ENCODE results near the gene MED13L. TPM values are rescaled to one million over a fixed set of nuclear protein-coding genes. Genes with fewer than 3 reads are reported as not detected.

Gene MED13L
- polyA plus RNA-seq, 4 donors = 9.8 to 74.0 (median 14.3) TPM

DNA sequence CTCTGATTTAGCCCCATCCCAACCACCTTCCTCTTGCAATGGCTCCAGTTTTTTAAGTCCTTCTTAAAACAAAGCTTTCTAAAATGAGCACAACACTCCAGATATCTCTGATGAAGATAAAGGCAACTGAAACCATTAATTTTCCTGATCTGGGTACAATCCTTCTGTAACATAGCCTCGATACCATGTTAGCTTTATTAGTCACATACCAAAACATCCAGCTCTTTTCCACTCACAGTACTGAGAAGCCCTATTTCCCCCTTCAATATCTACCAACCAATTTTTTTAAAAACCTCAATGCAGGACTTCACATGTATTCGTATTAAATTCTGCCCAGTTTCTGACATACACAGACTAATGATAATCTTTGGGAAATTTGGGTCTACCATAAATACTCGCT, 105.9 kb downstream of the MED13L start:
- no peak for FAIRE-seq
- Histone ChIP-seq H3K4me1 (ENCODE audit: control insufficient read depth in 3 of 3, insufficient read depth in 2 of 3, low read depth in 1 of 3, low read length in 2 of 3) (peaks cover 0 to 5% (median 0%) of the 10 kb centered on the region in 3 donors), H3K9me3 (ENCODE audit: control insufficient read depth in 2 of 2, insufficient read depth in 1 of 2, low read depth in 1 of 2, low read length in 1 of 2) (no peaks in the 10 kb centered on the region), H3K27me3 (ENCODE audit: control insufficient read depth in 3 of 3, insufficient read depth in 3 of 3, low read length in 3 of 3) (no peaks in the 10 kb centered on the region), H3K27ac (ENCODE audit: low read depth in 1 of 3, low read length in 2 of 3) (no peak overlapping the region), H3K36me3 (ENCODE audit: control insufficient read depth in 3 of 3, insufficient read depth in 2 of 3, low read depth in 1 of 3, low read length in 3 of 3) (no peaks in the 10 kb centered on the region), H3K4me3 (ENCODE audit: low read depth in 1 of 3, low read length in 3 of 3) (no peak overlapping the region)
- WGBS, 3 donors = 74 to 87% (median 86%) methylated on average over 3 of the region's 3 CpGs
- no peak for DNase-seq

DNA sequence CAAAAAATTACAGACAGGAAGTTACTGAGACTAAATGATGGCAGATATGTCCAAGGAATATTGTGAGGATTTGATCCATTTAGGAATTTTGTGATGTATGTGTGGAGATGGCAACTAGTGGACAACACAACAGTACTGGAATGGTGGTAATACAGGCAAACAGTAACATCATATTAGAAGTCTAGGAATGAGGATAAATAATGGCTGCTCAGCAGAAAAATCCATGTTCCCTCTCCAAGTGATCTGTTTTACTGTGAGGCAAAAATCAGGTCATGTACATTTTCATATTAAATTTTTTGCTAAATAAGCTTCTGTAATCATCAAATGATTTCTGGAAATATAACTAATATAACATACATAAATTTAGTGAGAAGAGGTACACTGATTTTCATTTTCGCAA, 108.4 kb downstream of the MED13L start:
- no peak for DNase-seq
- WGBS, 3 donors = 94 to 98% (median 97%) methylated on average over 1 of the region's 1 CpG
- H3K4me1 ChIP-seq (ENCODE audit: control insufficient read depth in 3 of 3, insufficient read depth in 2 of 3, low read depth in 1 of 3, low read length in 2 of 3) = peaks cover 0 to 11% (median 0%) of the 10 kb centered on the region in 3 donors
- H3K9me3 ChIP-seq (ENCODE audit: control insufficient read depth in 2 of 2, insufficient read depth in 1 of 2, low read depth in 1 of 2, low read length in 1 of 2) = no peaks in the 10 kb centered on the region
- H3K27me3 ChIP-seq (ENCODE audit: control insufficient read depth in 3 of 3, insufficient read depth in 3 of 3, low read length in 3 of 3) = no peaks in the 10 kb centered on the region
- H3K4me3 ChIP-seq (ENCODE audit: low read depth in 1 of 3, low read length in 3 of 3) = no peak overlapping the region
- FAIRE-seq = no peak
- no peaks in the 10 kb centered on the region for H3K36me3 ChIP-seq (ENCODE audit: control insufficient read depth in 3 of 3, insufficient read depth in 2 of 3, low read depth in 1 of 3, low read length in 3 of 3)
- no peak overlapping the region for H3K27ac ChIP-seq (ENCODE audit: low read depth in 1 of 3, low read length in 2 of 3)

DNA sequence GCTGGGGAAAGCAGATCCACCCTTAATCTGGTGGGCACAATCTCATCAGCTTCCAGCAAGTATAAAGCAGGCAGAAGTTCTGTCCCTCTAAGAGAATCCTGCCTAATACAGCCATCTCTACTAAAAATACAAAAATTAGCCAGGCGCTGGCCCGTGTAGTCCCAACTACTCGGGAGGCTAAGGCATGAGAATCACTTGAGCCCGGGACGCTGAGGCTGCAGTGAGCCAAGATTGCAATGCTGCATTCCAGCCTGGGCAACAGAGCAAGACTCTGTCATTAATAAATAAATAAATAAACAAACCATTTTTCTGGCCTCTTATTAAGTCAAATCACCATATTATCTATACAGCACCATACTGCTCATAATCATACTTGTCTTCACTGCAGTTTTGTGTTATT, 111.2 kb downstream of the MED13L start:
- Histone ChIP-seq H3K27ac (ENCODE audit: low read depth in 1 of 3, low read length in 2 of 3) (no peak overlapping the region), H3K36me3 (ENCODE audit: control insufficient read depth in 3 of 3, insufficient read depth in 2 of 3, low read depth in 1 of 3, low read length in 3 of 3) (no peaks in the 10 kb centered on the region), H3K4me3 (ENCODE audit: low read depth in 1 of 3, low read length in 3 of 3) (no peak overlapping the region), H3K27me3 (ENCODE audit: control insufficient read depth in 3 of 3, insufficient read depth in 3 of 3, low read length in 3 of 3) (no peaks in the 10 kb centered on the region), H3K9me3 (ENCODE audit: control insufficient read depth in 2 of 2, insufficient read depth in 1 of 2, low read depth in 1 of 2, low read length in 1 of 2) (no peaks in the 10 kb centered on the region), H3K4me1 (ENCODE audit: control insufficient read depth in 3 of 3, insufficient read depth in 2 of 3, low read depth in 1 of 3, low read length in 2 of 3) (peaks cover 0 to 16% (median 0%) of the 10 kb centered on the region in 3 donors)
- FAIRE-seq (no peak), DNase-seq (no peak)
- WGBS, 3 donors = 76 to 87% (median 84%) methylated on average over 5 of the region's 5 CpGs

DNA sequence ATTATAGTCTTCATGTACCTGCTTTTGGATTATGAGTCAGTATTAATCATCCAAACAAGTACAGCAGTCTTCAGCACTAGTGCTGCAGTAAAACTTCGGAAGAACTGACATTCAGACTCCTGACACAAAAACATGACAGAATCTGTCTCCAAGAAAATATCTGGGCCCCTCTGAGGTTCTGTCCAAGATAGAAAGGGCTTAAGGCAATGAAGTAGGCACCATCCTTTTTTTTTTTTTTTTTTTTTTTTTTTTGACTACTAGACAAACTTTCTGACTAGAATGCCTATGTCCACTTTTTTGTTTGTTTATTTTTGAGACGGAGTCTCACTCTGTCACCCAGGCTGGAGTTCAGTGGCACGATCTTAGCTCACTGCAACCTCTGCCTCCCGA, 112.5 kb downstream of the MED13L start:
- Histone ChIP-seq H3K4me3 (ENCODE audit: low read depth in 1 of 3, low read length in 3 of 3) (no peak overlapping the region), H3K9me3 (ENCODE audit: control insufficient read depth in 2 of 2, insufficient read depth in 1 of 2, low read depth in 1 of 2, low read length in 1 of 2) (no peaks in the 10 kb centered on the region), H3K27ac (ENCODE audit: low read depth in 1 of 3, low read length in 2 of 3) (no peak overlapping the region), H3K36me3 (ENCODE audit: control insufficient read depth in 3 of 3, insufficient read depth in 2 of 3, low read depth in 1 of 3, low read length in 3 of 3) (no peaks in the 10 kb centered on the region), H3K4me1 (ENCODE audit: control insufficient read depth in 3 of 3, insufficient read depth in 2 of 3, low read depth in 1 of 3, low read length in 2 of 3) (peaks cover 0 to 12% (median 0%) of the 10 kb centered on the region in 3 donors), H3K27me3 (ENCODE audit: control insufficient read depth in 3 of 3, insufficient read depth in 3 of 3, low read length in 3 of 3) (no peaks in the 10 kb centered on the region)
- DNase-seq (no peak), FAIRE-seq (no peak)
- WGBS, 3 donors = 61 to 73% (median 73%) methylated on average over 4 of the region's 4 CpGs

DNA sequence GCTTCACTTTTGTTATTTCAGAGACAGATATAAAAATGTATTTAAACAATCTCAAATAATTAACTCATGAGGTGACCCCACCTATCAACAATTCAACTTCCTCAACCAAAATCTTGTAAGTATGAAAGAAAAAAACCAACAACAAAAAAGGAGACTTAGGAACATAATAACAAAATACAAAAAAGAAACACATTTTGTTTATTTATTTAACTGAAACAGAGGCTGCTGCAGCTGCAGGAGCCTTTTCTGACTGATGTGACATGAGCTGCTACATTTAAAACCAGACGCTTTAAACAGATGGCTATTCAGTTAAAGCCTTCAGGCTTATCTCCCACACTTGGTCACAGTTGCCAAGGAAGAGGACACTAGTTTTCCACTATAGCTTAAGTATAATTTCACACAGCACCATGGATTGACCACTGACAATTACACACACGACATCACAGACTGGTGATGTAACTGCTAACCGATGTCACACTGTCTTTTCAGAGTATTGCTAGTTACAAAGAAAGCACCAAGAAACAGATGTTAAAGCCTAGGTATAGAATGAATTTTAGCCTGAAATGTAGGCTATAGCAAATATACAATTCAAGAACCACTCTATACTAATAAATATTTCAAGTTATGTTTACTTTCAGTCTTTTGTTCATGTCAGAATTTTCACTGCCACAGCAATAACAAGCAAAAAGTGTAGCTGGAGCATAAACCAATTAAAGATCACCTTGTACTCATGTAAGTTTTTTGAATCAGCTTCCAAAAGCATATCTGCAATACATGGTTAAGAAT, 113.0 kb downstream of the MED13L start:
- no peak for FAIRE-seq

DNA sequence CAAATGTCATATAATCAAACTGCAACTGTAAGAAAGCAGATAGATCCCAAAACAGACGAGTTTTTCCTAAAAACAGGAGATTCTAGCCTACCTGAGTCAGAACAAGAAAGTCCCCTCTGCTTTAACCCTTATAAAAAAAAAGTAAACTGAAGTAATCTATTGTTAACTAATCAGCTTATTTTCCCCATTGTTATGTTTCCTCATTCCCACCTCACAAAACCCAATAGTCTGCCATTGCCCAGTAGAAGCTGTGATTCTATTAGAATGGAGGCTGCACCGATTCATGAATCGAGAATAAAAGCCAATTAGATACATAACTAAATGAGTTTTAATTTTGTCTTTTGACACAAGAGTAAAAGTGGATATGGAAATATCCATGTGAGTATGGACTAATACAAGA, 115.4 kb downstream of the MED13L start:
- FAIRE-seq = no peak
- Histone ChIP-seq H3K27me3 (ENCODE audit: control insufficient read depth in 3 of 3, insufficient read depth in 3 of 3, low read length in 3 of 3) (no peaks in the 10 kb centered on the region), H3K4me1 (ENCODE audit: control insufficient read depth in 3 of 3, insufficient read depth in 2 of 3, low read depth in 1 of 3, low read length in 2 of 3) (peaks cover 0 to 12% (median 3%) of the 10 kb centered on the region in 3 donors), H3K27ac (ENCODE audit: low read depth in 1 of 3, low read length in 2 of 3) (no peak overlapping the region), H3K4me3 (ENCODE audit: low read depth in 1 of 3, low read length in 3 of 3) (no peak overlapping the region), H3K36me3 (ENCODE audit: control insufficient read depth in 3 of 3, insufficient read depth in 2 of 3, low read depth in 1 of 3, low read length in 3 of 3) (no peaks in the 10 kb centered on the region), H3K9me3 (ENCODE audit: control insufficient read depth in 2 of 2, insufficient read depth in 1 of 2, low read depth in 1 of 2, low read length in 1 of 2) (no peaks in the 10 kb centered on the region)
- 80 to 87% (median 85%) methylated on average over 3 of the region's 3 CpGs for WGBS, 3 donors
- DNase-seq = no peak

More for the DNA sequence above, 113.0 kb downstream of the MED13L start:
- Histone ChIP-seq H3K27me3 (ENCODE audit: control insufficient read depth in 3 of 3, insufficient read depth in 3 of 3, low read length in 3 of 3) (no peaks in the 10 kb centered on the region), H3K4me1 (ENCODE audit: control insufficient read depth in 3 of 3, insufficient read depth in 2 of 3, low read depth in 1 of 3, low read length in 2 of 3) (peaks cover 0 to 12% (median 0%) of the 10 kb centered on the region in 3 donors), H3K9me3 (ENCODE audit: control insufficient read depth in 2 of 2, insufficient read depth in 1 of 2, low read depth in 1 of 2, low read length in 1 of 2) (no peaks in the 10 kb centered on the region), H3K36me3 (ENCODE audit: control insufficient read depth in 3 of 3, insufficient read depth in 2 of 3, low read depth in 1 of 3, low read length in 3 of 3) (no peaks in the 10 kb centered on the region), H3K27ac (ENCODE audit: low read depth in 1 of 3, low read length in 2 of 3) (no peak overlapping the region), H3K4me3 (ENCODE audit: low read depth in 1 of 3, low read length in 3 of 3) (no peak overlapping the region)
- DNase-seq = peak in 1 of 2 donors; percentile 21
- 35 to 55% (median 46%) methylated on average over 3 of the region's 3 CpGs for WGBS, 3 donors

DNA sequence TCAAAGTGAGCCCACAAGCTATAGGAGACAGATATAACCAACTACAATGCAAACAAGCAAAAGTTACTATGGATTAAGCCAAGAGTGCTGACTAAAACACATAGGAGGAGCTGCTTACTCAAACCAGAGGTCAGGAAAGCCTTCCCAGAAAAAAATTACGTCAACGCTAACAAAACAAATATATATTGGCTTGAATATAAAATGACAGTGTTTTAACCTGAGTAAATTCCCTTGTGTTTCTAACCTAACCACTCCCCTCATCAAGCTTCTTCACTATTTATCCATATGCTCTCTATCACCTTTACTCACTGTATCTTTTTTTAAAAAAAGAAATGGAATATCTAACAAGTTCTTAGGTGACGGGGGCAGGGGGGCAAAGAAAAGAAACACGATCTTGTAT, 115.9 kb downstream of the MED13L start:
- no peak for DNase-seq
- FAIRE-seq = no peak
- H3K27ac ChIP-seq (ENCODE audit: low read depth in 1 of 3, low read length in 2 of 3) = no peak overlapping the region
- no peaks in the 10 kb centered on the region for H3K9me3 ChIP-seq (ENCODE audit: control insufficient read depth in 2 of 2, insufficient read depth in 1 of 2, low read depth in 1 of 2, low read length in 1 of 2)
- 85 to 92% (median 90%) methylated on average over 4 of the region's 4 CpGs for WGBS, 3 donors
- no peaks in the 10 kb centered on the region for H3K36me3 ChIP-seq (ENCODE audit: control insufficient read depth in 3 of 3, insufficient read depth in 2 of 3, low read depth in 1 of 3, low read length in 3 of 3)
- no peak overlapping the region for H3K4me3 ChIP-seq (ENCODE audit: low read depth in 1 of 3, low read length in 3 of 3)
- peaks cover 0 to 12% (median 3%) of the 10 kb centered on the region in 3 donors for H3K4me1 ChIP-seq (ENCODE audit: control insufficient read depth in 3 of 3, insufficient read depth in 2 of 3, low read depth in 1 of 3, low read length in 2 of 3)
- no peaks in the 10 kb centered on the region for H3K27me3 ChIP-seq (ENCODE audit: control insufficient read depth in 3 of 3, insufficient read depth in 3 of 3, low read length in 3 of 3)

DNA sequence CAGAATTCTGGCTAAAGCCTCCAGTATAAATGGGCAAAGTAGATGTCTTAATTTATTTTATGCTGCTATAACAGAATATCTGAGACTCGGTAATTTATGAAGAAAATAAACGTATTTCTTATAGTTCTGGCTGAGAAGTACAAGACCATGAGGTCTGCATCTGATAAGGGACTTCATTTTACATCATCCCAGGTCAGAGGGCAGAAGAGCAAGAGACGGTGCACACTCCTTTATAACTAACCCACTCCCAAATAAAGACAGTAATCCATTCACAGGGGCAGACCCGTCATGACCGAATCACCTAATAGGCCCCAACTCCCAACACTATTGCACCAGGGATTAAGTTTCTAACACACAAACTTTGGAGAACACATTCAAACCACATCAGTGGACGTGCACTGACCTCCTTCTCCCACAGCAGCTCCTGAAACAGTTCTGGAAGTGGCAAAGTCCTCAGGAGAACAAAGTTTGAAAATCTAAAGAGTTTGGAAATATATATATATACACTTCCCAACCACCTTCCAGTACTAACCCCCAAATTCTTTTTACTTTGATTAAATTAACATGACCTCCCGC, 116.5 kb downstream of the MED13L start:
- Histone ChIP-seq H3K4me1 (ENCODE audit: control insufficient read depth in 3 of 3, insufficient read depth in 2 of 3, low read depth in 1 of 3, low read length in 2 of 3) (peaks cover 0 to 12% (median 3%) of the 10 kb centered on the region in 3 donors), H3K27me3 (ENCODE audit: control insufficient read depth in 3 of 3, insufficient read depth in 3 of 3, low read length in 3 of 3) (no peaks in the 10 kb centered on the region), H3K9me3 (ENCODE audit: control insufficient read depth in 2 of 2, insufficient read depth in 1 of 2, low read depth in 1 of 2, low read length in 1 of 2) (no peaks in the 10 kb centered on the region), H3K27ac (ENCODE audit: low read depth in 1 of 3, low read length in 2 of 3) (no peak overlapping the region), H3K4me3 (ENCODE audit: low read depth in 1 of 3, low read length in 3 of 3) (no peak overlapping the region), H3K36me3 (ENCODE audit: control insufficient read depth in 3 of 3, insufficient read depth in 2 of 3, low read depth in 1 of 3, low read length in 3 of 3) (no peaks in the 10 kb centered on the region)
- WGBS, 3 donors = 80 to 82% (median 82%) methylated on average over 7 of the region's 7 CpGs
- FAIRE-seq = no peak
- DNase-seq = no peak

Data from small intestine (tissue), 7 donors.